ENCODE results near the gene FUOM.
"Not testable (repeated sequence)": the region's sequence is repeated elsewhere in the genome, so short reads cannot be mapped to it uniquely, and the experiment has no call there.

Gene FUOM

DNA sequence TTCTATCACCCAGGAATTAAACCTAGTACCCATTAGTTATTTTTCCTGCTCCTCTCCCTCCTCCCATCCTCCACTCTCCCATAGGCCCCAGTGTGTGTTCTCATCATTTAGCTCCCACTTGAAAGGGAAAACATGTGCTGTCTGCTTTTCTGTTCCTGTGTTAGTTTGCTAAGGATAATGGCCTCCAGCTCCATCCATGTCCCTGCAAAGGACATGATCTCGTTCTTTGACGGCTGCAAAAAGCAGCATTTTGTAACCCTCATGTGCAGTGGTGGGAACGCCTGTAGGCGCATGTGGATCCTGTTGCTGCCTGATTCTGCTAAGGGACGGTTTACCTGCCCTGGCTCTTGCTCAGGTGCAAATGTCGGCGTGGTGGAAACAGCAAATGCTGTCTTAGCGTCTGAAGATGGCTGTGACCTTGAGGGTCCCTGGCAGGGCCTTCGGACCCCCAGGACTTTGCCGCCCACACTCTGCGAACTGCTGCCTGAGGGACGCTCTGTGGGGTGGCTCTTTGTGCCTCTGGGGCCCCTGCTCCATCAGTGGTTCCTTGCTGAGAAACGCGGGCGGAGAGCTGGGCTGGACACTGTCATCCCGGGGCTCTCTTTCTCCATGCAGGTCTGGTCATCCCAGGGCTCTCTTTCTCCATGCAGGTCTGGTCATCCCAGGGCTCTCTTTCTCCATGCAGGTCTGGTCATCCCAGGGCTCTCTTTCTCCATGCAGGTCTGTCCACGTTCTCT, 30.6 kb upstream of the FUOM start:
- DNase-seq = no peak

DNA sequence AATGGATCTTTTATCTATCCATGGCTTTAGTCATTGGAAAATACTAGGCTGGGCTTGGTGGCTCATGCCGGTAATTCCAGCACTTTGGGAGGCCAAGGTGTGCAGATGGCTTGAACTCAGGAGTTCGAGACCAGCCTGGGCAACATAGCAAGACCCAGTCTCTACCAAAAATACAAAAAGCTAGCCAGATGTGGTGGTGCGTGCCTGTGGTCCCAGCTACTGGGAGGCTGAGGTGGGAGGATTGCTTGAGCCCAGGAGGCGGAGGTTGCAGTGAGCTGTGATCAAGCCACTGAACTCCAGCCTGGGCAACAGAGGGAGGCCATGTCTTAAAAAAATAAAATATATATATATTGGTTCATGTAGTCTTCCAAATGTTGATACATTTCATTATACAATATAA, 29.1 kb upstream of the FUOM start:
- not testable (repeated sequence) for DNase-seq

DNA sequence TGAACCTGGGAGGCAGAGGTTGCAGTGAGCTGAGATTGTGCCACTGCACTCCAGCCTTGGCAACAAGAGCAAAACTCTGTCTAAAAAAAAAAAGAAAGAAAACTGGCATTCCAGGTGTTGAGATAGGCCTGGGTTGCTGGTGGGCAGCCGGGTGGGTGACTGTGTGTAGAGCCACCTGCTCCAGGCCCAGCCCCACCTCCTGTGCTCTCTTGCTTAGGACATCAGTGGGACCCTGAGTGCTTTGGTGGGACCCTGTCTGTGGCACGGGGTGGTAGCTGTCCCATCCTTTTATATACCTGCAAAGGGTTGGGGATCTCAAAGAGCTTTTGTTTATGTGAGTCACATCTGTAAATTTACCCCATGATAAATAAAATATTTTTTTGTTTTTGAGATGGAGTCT, 27.4 kb upstream of the FUOM start:
- DNase-seq = no peak

DNA sequence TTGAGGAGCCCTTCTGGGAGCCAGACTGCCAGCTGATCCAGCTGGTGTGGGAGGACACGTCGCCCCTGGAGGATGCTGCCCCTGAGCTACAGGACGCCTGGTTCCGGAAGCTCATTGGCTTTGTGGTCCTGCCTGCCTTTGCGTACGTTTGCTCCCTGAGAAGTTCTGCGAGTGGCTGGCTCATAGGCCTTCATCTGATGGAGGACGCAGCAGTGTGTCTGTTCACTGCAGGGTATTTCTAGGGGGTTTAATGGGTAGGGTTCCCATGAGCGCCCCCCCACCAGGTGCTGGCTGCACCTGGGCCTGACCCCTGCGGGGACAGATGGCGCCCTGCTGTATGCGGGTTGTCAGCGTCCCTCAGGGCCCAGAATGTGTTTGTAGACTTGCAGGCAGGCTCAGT, 26.3 kb upstream of the FUOM start:
- DNase-seq = no peak

DNA sequence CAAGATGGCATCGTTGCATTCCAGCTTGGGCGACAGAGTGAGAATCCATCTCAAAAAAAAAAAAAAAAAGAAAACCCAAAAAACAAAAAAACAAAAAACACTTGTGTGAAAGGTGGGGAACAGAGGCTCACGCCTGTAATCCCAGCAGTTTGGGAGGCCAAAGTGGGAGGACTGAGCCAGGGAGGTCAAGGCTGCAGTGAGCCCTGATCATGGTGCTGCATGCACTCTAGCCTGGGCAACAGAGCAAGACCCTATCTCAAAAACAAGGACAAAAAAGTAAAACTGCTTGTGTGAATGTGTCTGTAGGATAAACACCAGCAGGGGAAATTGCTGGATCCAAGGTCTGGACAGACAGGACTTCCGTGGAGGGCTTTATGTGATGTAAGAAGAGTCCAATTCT, 25.7 kb upstream of the FUOM start:
- DNase-seq = no peak

DNA sequence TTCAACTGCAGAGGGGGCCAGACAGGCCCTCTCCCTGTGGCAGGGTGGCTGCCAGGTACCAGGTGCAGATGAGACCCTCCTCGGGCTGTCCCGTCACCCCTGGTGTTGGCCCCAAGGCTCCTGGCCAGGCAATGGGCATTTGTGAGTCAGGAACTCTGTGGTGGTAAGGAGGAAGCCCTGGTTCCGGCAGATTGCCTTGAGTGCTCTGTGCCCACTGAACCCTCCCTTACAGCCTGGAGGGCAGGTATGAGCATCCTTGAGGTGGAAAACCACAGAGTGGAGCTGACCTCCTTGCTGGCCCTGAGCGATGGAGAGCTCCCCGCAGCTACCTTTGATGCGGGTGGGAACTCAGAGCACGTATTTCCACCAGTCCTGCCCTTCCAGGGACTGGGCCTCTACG, 23.2 kb upstream of the FUOM start:
- no peak for DNase-seq

DNA sequence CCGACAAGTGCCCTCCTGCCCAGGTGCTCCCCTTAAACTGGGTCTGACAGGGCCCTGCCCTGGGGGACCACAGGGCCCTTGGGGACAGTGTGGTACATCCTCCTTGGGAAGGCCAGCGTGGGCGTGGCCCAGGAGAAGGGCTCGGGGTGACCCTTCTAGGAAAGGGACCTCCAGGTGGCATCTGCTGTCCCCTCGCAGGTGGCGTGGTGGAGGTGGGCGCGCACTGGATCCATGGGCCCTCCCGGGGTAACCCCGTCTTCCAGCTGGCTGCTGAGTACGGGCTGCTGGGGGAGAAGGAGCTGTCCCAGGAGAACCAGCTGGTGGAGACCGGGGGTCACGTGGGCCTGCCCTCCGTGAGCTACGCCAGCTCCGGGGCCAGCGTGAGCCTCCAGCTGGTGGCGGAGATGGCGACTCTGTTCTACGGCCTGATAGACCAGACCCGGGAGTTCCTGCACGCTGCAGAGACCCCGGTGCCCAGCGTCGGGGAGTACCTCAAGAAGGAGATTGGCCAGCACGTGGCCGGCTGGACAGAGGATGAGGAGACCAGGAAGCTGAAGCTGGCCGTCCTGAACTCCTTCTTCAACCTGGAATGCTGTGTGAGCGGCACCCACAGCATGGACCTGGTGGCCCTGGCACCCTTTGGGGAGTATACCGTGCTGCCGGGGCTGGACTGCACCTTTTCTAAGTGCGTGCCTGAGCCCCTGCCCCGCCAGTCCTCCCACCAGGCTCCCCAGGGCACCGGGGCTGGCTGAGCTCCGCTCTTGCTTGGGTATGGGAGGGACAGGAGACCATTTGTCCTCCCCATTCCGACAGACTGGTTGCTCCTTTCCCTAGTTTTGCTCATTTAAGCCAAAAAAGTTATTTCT, 22.2 kb upstream of the FUOM start:
- DNase-seq = no peak

DNA sequence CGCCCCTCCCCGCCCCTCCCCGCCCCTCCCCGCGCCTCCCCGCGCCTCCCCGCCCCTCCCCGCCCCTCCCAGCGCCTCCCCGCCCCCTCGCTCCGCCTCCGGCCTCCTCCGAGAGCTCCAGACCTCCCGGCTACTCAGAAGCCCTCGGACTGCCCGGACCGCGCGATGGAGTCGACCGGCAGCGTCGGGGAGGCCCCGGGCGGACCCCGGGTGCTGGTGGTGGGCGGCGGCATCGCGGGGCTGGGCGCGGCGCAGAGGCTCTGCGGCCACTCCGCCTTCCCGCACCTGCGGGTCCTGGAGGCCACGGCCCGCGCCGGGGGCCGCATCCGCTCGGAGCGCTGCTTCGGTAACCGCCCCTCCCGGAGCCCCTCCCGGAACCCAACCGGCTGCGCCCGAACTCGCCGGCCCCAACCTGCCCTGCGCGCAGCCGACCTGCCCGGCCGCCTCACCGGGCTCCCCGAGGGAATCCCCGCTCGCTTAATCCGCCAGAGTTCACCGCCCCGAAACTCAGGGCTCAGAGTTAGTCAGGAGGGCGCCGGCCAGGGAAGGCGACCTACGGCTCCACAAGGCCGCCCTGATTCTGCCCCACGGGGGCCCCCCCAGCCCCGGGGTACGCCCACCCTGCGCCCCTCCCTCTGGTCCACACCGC, 21.5 kb upstream of the FUOM start, which contains the start of gene PAOX:
Gene PAOX, plus strand, starts transcription at position 111 of the 649 bp plus-strand sequence. Its CDS starts 55 bp downstream, at position 166.
- no peak for DNase-seq

DNA sequence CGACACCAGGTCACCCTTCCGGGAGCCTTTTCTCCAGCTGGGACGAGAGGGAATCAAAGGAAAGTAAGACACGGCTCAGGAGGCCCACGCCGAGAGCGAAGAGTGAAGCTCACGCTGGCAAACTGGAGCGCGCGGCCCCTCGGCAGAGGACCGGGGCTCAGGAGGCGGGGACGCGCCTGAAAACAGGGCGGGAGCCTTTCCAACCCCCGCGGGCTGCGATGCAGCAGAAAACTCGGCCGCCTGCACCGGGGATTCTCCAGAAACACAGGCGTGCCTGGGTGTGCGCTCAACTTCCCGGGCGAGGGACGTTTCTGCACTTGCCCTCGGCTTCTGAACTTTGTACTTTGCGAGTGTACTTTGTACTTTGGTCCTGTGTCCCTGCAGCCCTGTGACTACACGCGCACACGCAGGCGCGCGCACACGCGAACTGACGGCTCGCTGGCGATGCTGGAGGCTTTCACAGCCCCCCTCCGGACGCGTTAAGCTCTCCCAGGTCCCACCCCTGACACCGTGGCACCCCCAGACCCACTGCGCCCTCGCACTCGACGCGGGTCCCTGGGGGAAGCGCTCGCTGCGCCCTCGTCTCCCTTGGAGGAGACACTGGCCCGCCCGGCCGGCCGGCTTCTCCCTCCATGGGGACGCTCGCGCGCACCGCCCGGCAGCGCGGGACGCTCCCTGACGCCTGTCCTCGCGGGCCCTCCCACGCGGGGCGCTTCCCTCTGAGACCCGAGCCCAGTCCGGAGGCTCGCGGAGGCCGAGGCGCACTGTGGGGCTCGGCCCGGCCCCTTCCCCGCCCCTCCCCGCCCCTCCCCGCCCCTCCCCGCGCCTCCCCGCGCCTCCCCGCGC, 20.7 kb upstream of the FUOM start:
- DNase-seq = no peak

DNA sequence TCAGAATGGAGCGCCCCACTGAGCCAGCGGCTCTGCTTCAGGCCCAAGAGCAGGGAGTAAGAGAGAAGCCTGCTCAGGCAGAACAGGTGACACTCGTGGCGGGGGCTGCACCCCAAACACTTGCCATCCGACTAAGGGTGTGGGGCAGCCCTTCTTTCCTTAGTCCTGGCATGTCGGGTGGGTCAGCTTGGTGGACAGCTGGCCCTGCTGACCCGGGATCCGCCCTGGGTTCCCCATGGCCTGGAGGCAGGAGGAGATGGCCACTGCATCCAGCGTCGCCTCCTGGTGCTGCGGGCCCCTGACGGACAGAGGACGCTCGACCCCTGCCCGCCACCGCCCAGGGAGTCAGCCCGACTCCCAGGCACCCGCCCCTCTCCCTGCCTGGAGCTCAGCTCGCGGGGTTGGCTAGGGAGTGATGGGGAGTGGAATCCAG, 20.0 kb upstream of the FUOM start:
- DNase-seq = no peak

DNA sequence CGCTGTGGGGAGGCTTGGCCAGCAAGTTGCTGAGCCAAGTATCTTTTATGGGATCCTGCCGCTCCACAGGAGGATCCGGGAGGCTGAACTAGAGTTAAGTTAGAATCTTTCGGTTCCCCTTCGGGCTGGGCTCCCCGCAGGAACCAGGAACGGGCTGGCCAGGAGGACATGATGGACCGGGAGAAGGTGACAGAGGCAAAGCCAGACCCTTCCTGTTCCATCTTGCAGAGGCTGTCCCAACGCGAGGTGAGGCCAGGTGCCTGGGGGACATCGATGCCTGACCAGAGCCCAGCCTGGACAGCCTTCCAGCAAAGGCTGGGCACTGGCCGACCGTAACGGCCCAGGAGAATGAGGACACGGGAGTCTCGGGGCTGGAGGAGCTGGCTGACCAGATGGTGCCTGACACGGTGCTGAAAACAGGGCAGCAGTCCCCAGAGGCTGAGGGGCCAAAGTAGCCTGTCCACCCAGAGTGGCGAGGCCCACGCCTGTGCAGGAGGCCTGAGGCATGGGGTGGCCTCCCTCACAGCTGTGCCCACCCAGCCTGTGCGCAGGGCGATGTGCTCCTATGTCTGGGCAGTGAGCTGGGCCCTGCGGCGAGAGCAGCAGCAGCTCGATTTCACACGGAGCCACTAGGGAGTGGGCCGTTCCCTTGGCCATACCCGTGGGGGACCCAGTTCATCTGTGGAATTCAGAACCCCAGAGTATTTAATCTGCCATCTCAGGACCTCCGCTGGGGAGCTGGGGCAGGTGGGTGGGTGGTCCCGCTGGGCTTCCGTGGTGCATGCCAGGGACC, 19.4 kb upstream of the FUOM start:
- no peak for DNase-seq

DNA sequence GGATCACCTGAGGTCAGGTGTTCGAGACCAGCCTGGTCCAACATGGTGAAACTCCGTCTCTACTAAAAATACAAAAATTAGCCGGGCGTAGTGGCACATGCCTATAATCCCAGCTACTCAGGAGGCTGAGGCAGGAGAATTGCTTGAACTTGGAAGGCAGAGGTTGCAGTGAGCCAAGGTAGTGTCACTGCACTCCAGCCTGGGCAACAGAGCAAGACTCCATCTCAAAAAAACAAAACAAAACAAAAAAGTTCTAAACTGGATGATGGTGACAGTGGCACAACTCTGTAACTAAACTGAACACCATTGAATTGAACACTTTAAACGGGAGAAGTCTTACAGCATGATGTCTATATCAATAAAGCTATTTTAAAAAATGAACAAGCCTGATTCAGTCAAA, 18.4 kb upstream of the FUOM start:
- not testable (repeated sequence) for DNase-seq

DNA sequence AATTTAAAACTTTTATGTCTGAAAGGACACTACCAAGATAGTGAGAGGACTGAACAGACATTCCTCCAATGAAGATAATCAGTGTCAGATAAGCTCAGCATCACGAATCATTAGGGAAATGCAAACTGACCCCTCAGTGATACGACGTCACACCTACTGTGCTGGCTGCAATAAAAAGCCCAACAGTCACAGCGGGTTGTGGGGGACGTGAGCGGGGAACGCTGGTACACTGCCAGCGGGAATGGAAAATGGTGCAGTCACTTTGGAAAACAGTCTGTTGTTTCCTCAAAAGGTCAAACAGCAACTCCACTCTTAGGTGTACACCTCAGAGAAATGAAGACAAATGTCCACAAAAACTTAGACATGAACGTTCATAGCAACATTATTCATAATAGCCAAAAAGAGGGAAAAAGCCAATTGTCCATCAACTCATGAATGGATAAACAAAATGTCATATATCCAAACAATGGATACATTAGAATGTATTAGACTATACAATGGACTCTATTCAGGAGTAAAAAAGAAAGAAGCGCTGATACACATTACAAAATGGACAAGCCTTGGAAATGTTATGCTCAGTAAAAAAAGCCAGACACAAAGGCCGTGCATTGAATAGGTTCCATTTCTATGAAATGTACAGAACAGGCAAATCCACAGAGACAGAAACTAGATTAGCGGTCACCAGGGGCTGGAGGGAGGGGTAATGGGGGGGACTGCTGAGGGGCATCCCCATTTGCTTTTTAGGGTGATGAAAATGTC, 17.7 kb upstream of the FUOM start:
- DNase-seq = no peak

DNA sequence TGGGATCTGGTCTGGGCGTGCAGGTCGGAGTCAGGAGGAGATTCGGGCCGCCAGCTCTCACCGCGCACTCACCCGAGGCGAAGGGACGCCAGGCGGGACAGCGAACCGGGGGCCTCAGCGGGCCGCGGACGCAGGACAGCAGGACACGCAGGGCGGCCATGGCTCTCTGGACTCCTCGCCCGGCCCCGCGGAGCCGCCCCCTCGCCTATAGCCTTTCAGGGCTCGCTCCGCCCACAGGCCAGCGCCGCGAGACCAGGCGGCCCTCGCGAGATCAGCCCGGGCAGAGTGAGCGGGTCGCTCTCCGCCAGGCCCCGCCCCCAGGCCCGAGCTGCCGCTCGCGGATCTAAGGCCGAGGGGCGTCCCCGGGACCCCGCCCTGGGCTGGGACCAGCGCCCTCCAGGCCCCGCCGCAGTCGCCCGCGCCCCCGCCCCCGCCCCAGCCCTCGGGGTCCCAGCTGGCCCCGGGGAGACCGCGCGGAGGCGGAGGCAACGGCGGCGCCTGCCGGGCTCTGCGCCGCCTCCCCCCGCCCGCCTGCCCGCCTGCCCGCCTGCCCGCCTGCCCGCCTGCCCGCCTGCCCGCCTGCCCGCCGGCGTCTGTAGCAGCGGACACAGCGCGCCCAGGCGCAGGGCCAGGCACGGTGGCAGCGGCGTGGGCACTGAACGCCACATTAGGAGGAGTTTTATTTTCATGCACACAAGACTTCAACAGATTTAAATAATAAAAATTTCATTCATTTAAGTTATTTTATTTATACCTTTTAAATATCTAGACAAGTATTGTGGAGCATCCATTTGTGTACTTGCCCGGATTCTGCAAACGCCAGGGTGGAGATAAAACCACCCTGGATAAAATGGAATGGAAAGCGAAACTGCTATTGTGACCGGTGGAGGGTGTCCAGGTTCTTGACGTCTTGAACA, 15.6 kb upstream of the FUOM start, which contains the start of gene ECHS1:
Gene ECHS1, minus strand, starts transcription at position 181 of the 917 bp plus-strand sequence. Its CDS starts 21 bp downstream, at position 160.
- peak; percentile 55 for DNase-seq

DNA sequence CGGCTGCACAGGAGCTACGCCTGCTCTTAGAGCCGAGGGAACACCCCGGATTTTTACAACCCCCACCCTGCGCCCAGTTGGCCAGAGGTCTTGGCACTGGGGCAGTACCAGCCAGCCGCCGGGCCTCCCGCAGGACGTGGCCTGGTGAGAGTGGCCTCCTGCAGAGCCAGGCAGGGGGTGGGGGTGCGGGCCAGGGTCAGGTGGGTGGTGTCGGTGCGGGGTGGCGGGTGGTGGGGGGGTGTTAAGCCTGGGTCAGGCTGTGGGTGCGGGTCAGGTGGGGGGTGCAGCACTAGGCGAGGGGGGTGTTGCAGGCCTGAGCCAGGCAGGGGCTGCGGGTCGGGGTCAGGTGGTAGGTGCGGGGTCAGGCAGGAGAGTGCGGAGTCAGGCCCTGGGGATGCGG, 14.7 kb upstream of the FUOM start:
- DNase-seq = no peak

DNA sequence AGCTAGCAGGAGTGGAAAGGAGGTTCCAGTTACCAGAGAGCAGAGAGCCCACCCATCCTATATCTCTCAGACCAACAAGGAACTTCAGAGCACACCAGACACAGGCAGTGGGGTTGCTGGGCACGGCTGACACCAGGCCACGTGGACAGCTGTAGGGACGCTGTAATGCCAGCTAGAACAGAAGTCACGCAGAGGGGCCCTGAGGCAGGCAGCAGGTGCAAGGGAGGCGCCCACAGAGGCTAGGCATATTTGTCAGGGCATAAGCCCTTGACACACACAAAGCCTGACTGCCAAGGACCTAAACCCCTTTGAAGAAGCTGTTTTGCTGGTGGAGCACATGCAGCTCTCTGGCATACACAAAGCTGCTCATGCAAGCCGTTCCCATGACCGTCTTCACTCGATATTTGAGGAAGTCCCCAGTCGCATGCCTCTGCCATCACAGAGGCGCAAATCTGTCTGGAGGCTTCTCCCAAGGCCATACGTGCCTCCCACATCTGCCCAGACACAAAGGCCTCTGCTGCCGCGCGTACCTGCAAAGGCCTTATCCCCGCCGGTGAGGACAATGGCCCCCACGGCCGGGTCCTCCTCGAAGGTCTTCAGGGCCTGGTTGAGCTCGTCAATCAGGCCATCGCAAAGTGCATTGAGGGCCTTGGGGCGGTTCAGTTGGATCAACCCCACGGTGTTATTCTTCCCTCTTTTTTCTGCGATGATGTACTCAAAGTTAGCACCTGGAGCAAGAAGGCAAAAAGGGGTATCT, 12.4 kb upstream of the FUOM start:
- DNase-seq = no peak

DNA sequence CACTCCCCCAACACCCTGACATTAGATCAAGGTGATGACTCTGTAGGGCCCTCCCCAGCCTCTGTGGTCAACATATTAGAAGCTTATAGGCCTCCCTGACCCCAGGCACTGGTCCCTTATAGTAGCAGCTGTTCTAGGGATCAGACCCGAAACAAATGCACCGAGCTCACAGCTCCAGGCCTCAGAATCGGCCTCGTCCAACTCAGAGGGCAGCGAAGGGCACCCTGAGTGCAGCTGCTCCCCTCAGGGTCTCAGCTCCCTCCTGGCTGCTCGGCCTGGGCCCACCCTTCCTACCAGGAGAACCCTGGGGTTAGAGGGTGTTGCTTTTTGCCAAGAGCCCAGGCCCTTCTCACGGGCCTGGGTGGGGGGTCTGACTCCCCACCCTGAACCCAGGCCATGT, 10.3 kb upstream of the FUOM start:
- DNase-seq = no peak

DNA sequence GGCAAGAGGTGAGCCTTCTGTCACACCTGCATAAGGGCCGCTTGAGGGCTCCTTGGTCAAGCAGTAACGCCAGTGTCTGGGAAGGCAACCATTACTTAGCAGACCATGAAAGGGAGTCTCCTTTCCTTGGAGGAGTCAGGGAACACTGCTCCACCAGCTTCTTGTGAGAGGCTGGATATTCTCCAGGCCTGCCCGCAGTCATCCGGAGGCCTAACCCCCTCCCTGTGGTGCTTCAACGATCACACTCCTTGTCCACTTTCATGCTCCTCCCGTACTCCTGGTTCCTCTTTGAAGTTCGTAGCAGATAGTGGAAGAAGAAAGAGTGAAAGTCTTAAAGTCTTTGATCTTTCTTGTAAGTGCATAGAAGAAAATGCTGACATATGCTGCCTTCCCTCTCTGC, 9.6 kb upstream of the FUOM start:
- DNase-seq = not testable (repeated sequence)

DNA sequence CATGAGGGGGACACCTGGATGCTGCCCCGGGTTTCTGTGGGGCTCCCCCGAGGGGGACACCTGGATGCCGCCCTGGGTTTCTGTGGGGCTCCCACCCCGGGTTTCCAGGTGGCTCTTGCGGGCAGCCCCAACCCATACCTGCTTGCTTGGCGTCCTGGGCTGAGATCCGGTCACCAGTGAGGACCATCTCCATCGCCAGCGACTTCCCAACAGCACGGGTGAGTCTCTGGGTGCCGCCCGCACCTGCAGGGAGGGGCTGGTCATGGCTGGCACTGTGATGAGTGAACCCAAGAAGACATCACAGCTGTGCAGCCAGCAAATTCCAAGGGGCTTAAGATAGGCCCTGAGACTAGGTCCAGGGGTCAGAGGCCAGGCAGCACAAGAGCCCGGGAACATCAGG, 8.9 kb upstream of the FUOM start:
- DNase-seq = no peak
